Neutrophil (primary cell): ENCODE results near the gene BAIAP2L2.
"Not testable (repeated sequence)": the region's sequence is repeated elsewhere in the genome, so short reads cannot be mapped to it uniquely, and the experiment has no call there.

Experiments used
- H3K27ac ChIP-seq: fragments of 200-600 bp; sonication (generic); 2 replicates; pipeline ENCODE4 v1.5.1; 2016; ENCODE audit warnings: mild to moderate bottlenecking, moderate library complexity
- H3K27me3 ChIP-seq: fragments of 200-600 bp; sonication (generic); 2 replicates; pipeline ENCODE4 v1.6.0; 2016; ENCODE audit warnings: mild to moderate bottlenecking
- H3K36me3 ChIP-seq: fragments of 200-600 bp; sonication (generic); 2 replicates; pipeline ENCODE4 v1.5.1; 2017
- H3K4me1 ChIP-seq, 2 experiments: fragments of 200-600 bp in 1 of 2; sonication (generic) in 1 of 2; 1 replicate in 1 of 2; 2 replicates in 1 of 2; pipeline versions ENCODE4 v1.5.1 to v1.6.1; 2013 to 2016; ENCODE audit warnings: low read depth in 1 of 2, low read length in 1 of 2, mild to moderate bottlenecking in 1 of 2, moderate library complexity in 1 of 2; ENCODE audit not compliant: control insufficient read depth in 1 of 2, insufficient read depth in 1 of 2
- H3K4me3 ChIP-seq, 2 experiments: fragments of 200-600 bp in 1 of 2; sonication (generic) in 1 of 2; 1 replicate in 1 of 2; 2 replicates in 1 of 2; pipeline ENCODE4 v1.5.1; 2013 to 2016; ENCODE audit warnings: low read depth in 1 of 2, low read length in 1 of 2, mild to moderate bottlenecking in 1 of 2, moderate library complexity in 1 of 2
- H3K9me3 ChIP-seq: fragments of 200-600 bp; sonication (generic); 2 replicates; pipeline ENCODE4 v1.5.1; 2016
- TF ChIP-seq, protein P1 (sequence below): fragments of 200-600 bp; sonication (generic); IDR thresholded peaks from 2 replicates; pipeline ENCODE4 v1.5.1; 2016; ENCODE audit warnings: antibody characterized with exemption

The BAIAP2L2 gene

DNA sequence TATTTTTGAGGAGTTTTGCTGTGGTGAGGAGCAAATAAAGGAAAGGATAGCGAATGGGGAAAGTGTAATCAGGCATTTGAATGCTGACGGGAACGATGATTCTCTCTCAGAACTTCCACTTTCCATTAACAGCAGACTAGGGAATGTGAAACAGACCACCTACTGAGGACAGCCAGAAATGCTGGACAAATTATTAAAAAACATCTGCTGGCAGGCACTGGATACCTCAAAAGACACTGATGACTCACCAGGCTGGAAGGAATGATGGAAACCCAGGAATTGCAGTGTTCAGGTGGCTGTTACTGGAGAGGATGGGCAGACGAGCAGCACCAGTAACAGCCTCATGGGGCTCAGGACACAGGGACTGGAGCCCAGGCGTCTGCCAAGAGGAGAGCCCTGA lies 37.8 kb upstream of the BAIAP2L2 start:
- Histone ChIP-seq H3K27ac (peak overlapping the region; percentile 91), H3K4me3 (peak overlapping the region; percentile 22 to 36), H3K27me3 (no peaks in the 10 kb centered on the region), H3K4me1 (peaks cover 20 to 23% of the 10 kb centered on the region in 2 experiments), H3K9me3 (no peaks in the 10 kb centered on the region), H3K36me3 (no peaks in the 10 kb centered on the region)
- TF ChIP-seq, protein P1, sequence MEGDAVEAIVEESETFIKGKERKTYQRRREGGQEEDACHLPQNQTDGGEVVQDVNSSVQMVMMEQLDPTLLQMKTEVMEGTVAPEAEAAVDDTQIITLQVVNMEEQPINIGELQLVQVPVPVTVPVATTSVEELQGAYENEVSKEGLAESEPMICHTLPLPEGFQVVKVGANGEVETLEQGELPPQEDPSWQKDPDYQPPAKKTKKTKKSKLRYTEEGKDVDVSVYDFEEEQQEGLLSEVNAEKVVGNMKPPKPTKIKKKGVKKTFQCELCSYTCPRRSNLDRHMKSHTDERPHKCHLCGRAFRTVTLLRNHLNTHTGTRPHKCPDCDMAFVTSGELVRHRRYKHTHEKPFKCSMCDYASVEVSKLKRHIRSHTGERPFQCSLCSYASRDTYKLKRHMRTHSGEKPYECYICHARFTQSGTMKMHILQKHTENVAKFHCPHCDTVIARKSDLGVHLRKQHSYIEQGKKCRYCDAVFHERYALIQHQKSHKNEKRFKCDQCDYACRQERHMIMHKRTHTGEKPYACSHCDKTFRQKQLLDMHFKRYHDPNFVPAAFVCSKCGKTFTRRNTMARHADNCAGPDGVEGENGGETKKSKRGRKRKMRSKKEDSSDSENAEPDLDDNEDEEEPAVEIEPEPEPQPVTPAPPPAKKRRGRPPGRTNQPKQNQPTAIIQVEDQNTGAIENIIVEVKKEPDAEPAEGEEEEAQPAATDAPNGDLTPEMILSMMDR: no peak

DNA sequence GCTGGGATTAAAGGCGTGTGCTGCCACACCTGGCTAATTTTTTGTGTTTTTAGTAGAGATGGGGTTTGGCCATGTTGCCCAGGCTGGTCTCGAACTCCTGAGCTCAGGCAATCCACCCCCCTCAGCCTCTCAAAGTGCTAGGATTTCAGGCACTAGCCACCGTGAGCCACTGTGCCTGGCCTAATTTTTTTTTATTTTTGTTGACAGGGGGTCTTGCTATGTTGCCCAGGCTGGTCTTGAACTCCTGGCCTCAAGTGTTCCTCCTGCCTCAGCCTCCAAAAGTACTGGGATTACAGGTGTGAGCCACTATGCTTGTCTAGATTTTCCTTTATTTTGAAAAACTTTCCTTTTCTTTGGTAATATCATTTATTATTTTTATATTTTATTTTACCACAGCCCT lies 35.7 kb upstream of the BAIAP2L2 start:
- peaks cover 20 to 23% of the 10 kb centered on the region in 2 experiments for H3K4me1 ChIP-seq

DNA sequence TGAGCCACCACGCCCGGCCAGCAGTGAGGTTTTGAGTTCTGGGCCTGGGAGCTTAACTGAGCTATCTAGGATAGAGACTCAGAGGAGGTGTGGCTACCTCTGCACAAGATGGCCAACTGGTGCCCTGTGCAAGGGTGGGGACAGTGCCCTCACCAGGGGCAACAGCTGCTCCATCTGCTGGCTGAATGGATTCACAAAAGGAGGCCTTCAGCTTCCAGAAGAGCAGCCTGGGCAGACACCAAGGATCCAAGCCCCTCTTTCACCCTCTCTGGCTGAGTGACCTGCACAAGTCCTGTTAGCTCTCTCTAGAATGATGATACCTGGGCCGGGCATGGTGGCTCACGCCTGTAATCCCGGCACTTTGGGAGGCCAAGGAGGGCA lies 33.5 kb upstream of the BAIAP2L2 start:
- Histone ChIP-seq H3K4me3 (no peak overlapping the region), H3K27me3 (no peaks in the 10 kb centered on the region), H3K9me3 (no peaks in the 10 kb centered on the region), H3K36me3 (no peaks in the 10 kb centered on the region), H3K4me1 (peaks cover 20 to 23% of the 10 kb centered on the region in 2 experiments), H3K27ac (no peak overlapping the region)
- TF ChIP-seq, protein P1: no peak

More for the DNA sequence above, 35.7 kb upstream of the BAIAP2L2 start:
- peak overlapping the region; percentile 91 for H3K27ac ChIP-seq
- not testable (repeated sequence) for H3K36me3 ChIP-seq, H3K9me3 ChIP-seq, H3K27me3 ChIP-seq, H3K4me3 ChIP-seq

DNA sequence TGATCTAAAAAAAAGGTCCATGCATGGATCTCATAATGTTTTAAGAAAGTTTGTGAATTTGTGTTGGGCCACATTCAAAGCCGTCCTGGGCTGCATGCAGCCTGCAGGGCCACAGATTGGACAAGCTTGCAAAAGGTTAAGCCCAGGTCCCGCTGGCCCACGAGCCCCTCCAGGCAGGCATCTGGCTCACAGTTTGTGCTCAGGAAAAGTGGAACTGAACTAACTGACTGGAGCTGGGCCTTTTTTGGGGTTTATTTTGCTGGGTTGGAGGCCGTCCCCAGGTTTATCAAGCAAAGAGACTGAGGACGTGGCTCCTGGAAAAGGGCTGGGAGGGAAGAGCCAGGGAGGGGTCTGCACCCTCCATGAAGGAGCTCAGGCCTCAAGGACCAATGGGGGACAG lies 32.1 kb upstream of the BAIAP2L2 start:
- Histone ChIP-seq H3K27me3 (no peaks in the 10 kb centered on the region), H3K4me1 (peaks cover 9 to 10% of the 10 kb centered on the region in 2 experiments), H3K4me3 (no peak overlapping the region), H3K27ac (no peak overlapping the region), H3K9me3 (no peaks in the 10 kb centered on the region), H3K36me3 (no peaks in the 10 kb centered on the region)
- TF ChIP-seq, protein P1: no peak

DNA sequence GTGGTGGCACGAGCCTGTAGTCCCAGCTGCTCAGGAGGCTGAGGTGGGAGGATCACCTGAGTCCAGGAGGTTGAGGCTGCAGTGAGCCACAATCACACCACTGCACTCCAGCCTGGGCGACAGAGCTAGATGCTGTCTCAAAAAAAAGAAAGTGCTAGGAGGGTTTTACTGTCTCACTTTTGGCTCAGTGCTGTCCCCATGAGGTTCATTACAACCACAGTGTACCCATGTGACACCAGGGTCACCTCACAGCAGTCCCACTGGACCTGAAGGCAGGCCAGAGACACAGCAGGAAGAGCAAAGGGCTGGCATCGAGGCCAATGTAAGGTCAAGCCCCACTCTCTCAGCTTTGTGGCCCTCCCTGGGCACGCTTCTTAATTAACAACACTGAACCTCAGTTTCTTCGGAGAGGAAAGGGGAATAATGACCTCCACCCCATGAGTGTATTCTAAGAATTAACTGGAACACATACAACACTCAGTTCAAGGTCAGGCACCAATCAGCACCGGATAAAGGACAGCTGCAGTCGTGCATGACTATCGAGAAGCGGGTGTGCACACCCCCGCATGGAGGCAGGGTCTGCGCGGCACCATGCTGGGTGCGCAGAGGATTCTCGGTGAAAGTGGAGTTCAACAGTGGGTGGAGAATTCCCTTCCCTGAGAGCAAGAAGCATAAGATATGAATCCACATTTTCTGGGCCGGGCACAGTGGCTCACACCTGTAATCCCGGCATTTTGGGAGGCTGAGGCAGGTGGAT lies 30.9 kb upstream of the BAIAP2L2 start:
- Histone ChIP-seq H3K4me1 (no peaks in the 10 kb centered on the region), H3K27me3 (no peaks in the 10 kb centered on the region), H3K4me3 (no peak overlapping the region), H3K9me3 (no peaks in the 10 kb centered on the region), H3K36me3 (no peaks in the 10 kb centered on the region), H3K27ac (no peak overlapping the region)
- TF ChIP-seq, protein P1: no peak

DNA sequence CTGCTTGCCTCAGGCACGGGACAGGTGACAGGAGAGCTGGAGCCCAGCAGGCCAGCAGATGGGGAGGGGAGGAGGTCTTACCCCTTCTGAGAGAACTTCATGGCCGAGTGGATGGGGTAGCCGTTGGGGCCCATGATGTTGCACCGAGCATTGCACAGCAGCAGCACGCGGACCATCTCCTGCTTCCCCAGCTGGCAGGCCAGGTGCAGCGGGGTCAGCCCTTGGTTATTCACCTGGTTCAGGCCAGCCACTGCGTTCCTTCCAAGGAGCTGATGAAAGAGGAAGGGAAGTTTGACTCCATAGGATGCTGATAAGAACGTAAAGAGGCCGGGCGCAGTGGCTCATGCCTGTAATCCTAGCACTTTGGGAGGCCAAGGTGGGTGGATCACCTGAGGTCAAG lies 29.4 kb upstream of the BAIAP2L2 start:
- Histone ChIP-seq H3K9me3 (no peaks in the 10 kb centered on the region), H3K36me3 (peaks cover under 1% of the 10 kb centered on the region), H3K4me3 (no peak overlapping the region), H3K27me3 (no peaks in the 10 kb centered on the region), H3K27ac (no peak overlapping the region), H3K4me1 (no peaks in the 10 kb centered on the region)
- TF ChIP-seq, protein P1: no peak
